ENCODE results near the gene PIK3R5. TPM values are rescaled to one million over a fixed set of nuclear protein-coding genes. Genes with fewer than 3 reads are reported as not detected.

Gene PIK3R5
- total RNA-seq, 1 donor from 2014 or later, result 0.25 TPM

DNA sequence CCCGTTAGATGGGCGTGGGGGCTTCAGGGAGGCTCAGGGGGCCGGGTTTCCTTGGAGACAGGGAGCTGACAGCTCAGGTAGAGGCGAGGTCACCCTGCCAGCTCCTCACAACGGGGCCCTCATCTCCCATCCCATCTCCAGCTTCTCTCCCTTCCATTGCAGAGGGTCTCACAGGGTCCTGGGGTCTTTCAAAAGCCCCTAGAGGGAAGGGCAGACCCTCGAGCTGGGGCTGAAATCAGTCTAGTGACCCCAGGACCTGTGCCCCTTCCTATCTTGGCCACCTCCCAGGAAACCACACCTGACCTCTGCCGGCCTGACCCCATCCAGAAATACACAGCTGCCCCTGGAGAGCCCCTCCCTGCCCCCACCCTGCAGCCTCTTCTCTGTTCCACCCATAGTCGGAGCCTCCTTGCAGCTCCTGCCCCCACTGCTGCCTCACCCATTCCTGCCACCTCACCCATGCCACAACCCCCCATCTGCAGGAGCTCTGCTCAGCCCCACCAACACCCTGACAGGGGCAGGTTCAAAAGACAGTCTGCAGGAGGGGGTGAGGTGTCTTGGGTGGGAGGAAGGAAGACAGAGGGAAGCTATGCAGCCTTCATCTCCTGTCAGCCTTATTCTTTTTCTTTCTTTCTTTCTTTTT is 23.4 kb downstream of the PIK3R5 start:
- no peak for DNase-seq (ENCODE audit: low spot score in 2 of 2, unreplicated experiment in 2 of 2)
- H3K4me3 Mint-ChIP-seq, result no peak overlapping the region
- TF ChIP-seq, protein P1, sequence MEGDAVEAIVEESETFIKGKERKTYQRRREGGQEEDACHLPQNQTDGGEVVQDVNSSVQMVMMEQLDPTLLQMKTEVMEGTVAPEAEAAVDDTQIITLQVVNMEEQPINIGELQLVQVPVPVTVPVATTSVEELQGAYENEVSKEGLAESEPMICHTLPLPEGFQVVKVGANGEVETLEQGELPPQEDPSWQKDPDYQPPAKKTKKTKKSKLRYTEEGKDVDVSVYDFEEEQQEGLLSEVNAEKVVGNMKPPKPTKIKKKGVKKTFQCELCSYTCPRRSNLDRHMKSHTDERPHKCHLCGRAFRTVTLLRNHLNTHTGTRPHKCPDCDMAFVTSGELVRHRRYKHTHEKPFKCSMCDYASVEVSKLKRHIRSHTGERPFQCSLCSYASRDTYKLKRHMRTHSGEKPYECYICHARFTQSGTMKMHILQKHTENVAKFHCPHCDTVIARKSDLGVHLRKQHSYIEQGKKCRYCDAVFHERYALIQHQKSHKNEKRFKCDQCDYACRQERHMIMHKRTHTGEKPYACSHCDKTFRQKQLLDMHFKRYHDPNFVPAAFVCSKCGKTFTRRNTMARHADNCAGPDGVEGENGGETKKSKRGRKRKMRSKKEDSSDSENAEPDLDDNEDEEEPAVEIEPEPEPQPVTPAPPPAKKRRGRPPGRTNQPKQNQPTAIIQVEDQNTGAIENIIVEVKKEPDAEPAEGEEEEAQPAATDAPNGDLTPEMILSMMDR (IDR thresholded peaks at IDR 0.05; ENCODE audit: unreplicated experiment), result no peak
- peaks cover 71% of the 10 kb centered on the region for H3K27me3 Mint-ChIP-seq (ENCODE audit: low read depth)
- no peak overlapping the region for H3K27ac Mint-ChIP-seq
- peaks cover 9% of the 10 kb centered on the region for H3K9me3 Mint-ChIP-seq
- no peaks in the 10 kb centered on the region for H3K4me1 Mint-ChIP-seq
- no peaks in the 10 kb centered on the region for H3K36me3 Mint-ChIP-seq

DNA sequence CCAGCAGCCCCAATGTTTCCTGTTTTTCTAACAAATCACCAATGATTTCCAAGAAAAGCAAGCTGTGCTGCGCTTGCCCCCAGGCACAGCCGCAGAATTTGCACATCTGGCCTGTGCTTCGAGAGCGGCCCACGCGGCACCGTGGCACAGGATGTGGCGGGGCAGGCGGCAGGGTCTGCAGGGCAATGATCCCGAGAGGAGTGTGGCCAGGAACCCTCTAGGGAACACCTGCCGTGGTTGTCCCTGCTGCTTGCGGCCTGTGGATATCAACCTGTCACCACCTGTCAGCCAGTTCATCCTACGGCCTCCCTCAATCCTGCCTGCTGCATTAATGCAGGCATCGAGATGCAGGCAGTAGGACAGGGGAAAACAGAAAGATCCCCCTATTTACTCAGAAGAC is 24.0 kb downstream of the PIK3R5 start:
- peaks cover 10% of the 10 kb centered on the region for H3K9me3 Mint-ChIP-seq
- TF ChIP-seq, protein P1 (IDR thresholded peaks at IDR 0.05; ENCODE audit: unreplicated experiment), result no peak
- no peaks in the 10 kb centered on the region for H3K4me1 Mint-ChIP-seq
- H3K4me3 Mint-ChIP-seq, result no peak overlapping the region
- DNase-seq (ENCODE audit: low spot score in 2 of 2, unreplicated experiment in 2 of 2), result no peak
- peaks cover 68% of the 10 kb centered on the region for H3K27me3 Mint-ChIP-seq (ENCODE audit: low read depth)
- no peak overlapping the region for H3K27ac Mint-ChIP-seq
- no peaks in the 10 kb centered on the region for H3K36me3 Mint-ChIP-seq

DNA sequence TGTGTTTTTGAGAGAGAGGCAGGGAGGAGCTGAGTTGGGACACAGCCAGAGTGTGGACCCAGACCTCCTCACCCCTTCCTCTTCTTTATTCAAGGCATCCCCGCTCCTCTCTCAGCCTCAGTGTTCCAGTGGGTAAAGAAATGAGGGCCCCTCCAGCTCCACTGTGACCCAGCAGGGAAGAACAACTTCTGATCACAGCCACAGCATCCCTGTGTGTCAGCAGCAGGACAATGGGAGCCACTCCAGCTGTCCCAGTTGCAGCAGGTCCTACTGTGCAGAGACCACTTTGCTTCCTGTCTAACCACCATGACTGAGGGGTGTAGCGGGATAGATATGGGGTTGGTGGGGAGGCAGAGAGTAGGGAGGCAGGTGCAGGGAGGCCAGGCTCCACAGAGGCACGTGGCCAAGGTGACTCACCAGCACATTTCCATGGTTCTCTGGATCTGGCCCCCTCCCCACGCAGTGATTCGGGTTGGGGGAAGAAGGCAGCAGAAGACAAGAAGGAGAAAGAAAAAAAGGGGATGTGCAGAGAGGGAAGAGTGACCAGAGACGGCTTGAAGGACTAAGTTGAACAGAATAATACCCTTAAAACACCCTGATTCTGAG is 24.5 kb downstream of the PIK3R5 start:
- peaks cover 67% of the 10 kb centered on the region for H3K27me3 Mint-ChIP-seq (ENCODE audit: low read depth)
- peaks cover 15% of the 10 kb centered on the region for H3K9me3 Mint-ChIP-seq
- no peak overlapping the region for H3K27ac Mint-ChIP-seq
- DNase-seq (ENCODE audit: low spot score in 2 of 2, unreplicated experiment in 2 of 2), result no peak
- H3K4me1 Mint-ChIP-seq, result no peaks in the 10 kb centered on the region
- no peaks in the 10 kb centered on the region for H3K36me3 Mint-ChIP-seq
- TF ChIP-seq, protein P1 (IDR thresholded peaks at IDR 0.05; ENCODE audit: unreplicated experiment), result no peak
- H3K4me3 Mint-ChIP-seq, result no peak overlapping the region

DNA sequence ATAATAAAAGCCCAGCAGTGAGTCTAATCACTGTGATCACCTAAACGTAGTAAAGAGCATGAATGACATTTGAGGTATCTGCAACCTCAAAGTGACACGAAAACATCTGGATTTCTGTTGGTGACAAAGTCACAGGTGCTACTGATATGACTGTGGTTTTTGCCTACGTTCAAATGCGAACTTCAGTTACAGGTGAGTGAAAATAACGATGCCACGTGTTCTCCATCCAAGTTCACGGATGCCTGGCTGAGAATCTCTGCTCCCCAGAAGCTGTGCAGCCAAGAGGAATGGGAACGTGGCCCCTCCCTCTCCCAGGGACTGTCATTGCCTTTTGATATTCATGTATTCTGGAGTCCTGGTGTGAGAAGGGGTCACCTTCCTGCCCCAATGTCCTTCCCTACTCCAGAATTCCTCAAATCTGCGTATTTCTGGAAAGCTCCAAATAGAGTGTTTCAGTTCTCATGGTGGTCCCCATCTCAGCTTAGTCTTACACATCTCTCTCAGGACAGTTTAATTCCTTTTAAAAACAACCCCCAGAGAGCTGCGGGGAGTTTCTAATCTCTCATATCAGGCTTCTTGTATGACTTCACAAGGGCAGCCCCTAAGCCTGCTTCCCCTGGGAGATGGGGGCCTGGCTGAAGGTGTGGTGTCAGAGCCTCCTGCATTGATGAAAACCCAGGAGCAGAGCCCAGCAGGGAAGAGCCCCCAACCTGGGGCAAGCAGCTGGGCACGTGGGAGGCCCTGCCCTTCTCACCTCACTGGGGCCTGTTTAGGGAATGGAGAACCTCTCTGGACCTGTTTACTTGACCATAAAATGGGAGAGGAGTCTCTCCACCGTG is 25.8 kb downstream of the PIK3R5 start:
- Mint-ChIP-seq H3K36me3 (no peaks in the 10 kb centered on the region), H3K9me3 (peaks cover 15% of the 10 kb centered on the region), H3K4me3 (no peak overlapping the region), H3K27me3 (ENCODE audit: low read depth) (peaks cover 64% of the 10 kb centered on the region), H3K4me1 (no peaks in the 10 kb centered on the region), H3K27ac (no peak overlapping the region)
- TF ChIP-seq, protein P1 (IDR thresholded peaks at IDR 0.05; ENCODE audit: unreplicated experiment), result no peak
- DNase-seq (ENCODE audit: low spot score in 2 of 2, unreplicated experiment in 2 of 2), result no peak

DNA sequence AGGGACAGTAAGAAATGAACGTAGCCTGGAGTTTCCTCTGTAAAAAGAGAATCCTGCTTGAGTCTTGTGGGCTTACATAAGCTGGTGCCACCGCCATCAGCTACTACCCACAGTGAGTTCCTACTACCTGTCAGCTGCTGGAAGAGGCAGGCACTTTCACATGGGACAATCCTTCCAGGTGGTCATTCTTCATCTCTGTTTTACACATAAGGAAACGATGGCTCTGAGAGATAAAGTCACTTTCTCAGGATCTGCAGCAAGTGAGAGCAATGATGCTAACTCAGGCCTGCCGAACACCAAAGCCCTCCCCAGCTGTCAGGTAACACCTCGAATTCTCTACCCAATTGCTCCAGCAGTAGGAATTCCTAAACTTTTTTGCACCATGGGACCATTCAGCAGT is 26.6 kb downstream of the PIK3R5 start:
- Mint-ChIP-seq H3K27ac (no peak overlapping the region), H3K9me3 (peaks cover 13% of the 10 kb centered on the region), H3K27me3 (ENCODE audit: low read depth) (peaks cover 60% of the 10 kb centered on the region), H3K36me3 (no peaks in the 10 kb centered on the region), H3K4me3 (no peak overlapping the region), H3K4me1 (no peaks in the 10 kb centered on the region)
- TF ChIP-seq, protein P1 (IDR thresholded peaks at IDR 0.05; ENCODE audit: unreplicated experiment), result no peak
- no peak for DNase-seq (ENCODE audit: low spot score in 2 of 2, unreplicated experiment in 2 of 2)

Data from mesothelial cell of epicardium (in vitro differentiated cells).